HG02642 (cell line): ENCODE measurements around the gene ALG10.
A peak's percentile ranks its signal among the peaks of the same experiment; 100 is the strongest.
"Not testable (repeated sequence)": the region's sequence is repeated elsewhere in the genome, so short reads cannot be mapped to it uniquely, and the experiment has no call there.

Source experiments
- ATAC-seq: cut with Tn5 transposase; IDR thresholded peaks from one replicate; pipeline ENCODE4 v1.9.1; 2021; ENCODE audit warnings: mild to moderate bottlenecking; ENCODE audit not compliant: unreplicated experiment, poor library complexity

Gene ALG10, protein sequence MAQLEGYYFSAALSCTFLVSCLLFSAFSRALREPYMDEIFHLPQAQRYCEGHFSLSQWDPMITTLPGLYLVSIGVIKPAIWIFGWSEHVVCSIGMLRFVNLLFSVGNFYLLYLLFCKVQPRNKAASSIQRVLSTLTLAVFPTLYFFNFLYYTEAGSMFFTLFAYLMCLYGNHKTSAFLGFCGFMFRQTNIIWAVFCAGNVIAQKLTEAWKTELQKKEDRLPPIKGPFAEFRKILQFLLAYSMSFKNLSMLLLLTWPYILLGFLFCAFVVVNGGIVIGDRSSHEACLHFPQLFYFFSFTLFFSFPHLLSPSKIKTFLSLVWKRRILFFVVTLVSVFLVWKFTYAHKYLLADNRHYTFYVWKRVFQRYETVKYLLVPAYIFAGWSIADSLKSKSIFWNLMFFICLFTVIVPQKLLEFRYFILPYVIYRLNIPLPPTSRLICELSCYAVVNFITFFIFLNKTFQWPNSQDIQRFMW

DNA sequence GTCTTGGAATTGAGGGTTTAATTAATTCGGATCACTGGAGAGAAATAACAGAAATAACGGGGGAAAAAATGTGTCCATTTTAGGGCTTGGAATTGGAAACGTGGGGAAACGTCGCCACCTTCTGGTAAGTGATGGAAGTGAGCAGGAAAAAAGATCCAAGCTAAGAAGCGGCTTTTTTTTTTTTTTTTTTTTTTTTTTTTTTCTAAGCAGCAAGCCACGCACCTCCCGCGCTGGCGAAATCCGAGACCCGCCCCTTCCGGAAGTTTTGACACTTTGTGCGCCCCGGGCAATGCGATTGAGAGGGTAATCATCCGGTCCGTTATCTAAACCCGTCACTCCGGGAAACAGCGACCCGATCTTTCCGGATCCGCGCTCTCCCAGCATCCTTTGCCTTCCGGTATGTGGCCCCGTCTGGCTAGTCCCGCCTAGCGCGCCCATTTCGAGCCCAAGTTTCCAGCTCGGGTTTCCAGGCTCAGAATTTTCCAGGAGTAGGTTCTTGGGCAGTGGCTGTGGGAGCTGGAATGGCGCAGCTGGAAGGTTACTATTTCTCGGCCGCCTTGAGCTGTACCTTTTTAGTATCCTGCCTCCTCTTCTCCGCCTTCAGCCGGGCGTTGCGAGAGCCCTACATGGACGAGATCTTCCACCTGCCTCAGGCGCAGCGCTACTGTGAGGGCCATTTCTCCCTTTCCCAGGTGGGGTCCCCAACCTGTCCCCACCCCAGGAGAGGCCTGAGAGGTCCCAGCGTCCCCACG lies at the start of gene ALG10:
TSS of gene ALG10 (plus strand) at position 418 of the 752 bp plus-strand sequence. CDS start at position 522, 104 bp downstream.
- peak; percentile 100 for ATAC-seq

DNA sequence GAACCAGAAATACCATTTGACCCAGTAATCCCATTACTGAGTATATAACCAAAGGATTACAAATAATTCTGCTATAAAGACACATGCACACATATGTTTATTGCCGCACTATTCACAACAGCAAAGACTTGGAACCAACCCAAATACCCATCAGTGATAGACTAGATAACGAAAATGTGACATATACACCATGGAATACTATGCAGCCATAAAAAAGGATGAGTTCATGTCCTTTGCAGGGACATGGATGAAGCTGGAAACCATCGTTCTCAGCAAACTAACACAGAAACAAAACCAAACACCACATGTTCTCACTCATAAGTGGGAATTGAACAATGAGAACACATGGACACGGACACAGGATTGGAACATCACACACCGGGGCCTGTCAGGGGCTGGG lies 49.4 kb upstream of the ALG10 start:
- not testable (repeated sequence) for ATAC-seq

DNA sequence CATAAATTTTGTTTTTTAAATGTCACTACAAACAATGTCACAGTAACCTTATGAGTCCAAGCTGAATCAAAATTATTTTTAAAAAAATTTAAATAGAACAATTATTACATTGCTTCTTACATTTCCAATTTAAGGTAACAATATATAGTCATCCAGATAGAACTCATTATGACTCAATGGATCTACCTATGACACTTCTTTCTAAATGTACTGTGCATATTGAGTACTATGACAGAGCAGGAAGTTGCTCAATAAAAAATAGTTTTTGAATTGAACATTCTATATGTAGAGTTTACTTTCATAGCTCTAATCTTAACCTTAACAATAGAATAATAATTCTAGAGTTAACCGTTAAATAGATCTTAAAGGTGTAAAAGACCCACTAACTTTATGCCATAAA lies 44.4 kb upstream of the ALG10 start:
- ATAC-seq = no peak

- no peak for ATAC-seq
Measured at GRCh38 chr12:33988197-33988805, 34.0 kb upstream of the ALG10 start.

DNA sequence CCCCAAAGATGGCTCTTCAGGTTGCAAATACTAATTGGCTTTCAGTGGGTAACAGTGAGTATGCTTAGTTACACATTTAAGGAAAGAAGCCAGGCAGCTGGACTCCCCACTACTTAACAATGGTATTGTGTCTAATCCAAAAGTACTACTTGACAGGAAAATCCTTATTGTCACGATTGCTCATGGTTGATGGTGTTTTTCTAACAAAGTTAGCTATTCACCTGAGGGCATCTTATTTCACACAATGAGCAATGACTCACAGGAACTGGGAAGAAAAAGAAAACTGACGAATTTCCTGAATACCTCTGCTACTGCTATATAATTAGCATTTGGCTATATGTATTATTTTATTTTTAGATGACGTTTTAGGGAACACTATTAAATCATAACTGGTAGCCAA lies 33.4 kb upstream of the ALG10 start:
- ATAC-seq = no peak

- no peak for ATAC-seq
Measured at GRCh38 chr12:33994857-33995808, 27.2 kb upstream of the ALG10 start.

- ATAC-seq = not testable (repeated sequence)
Measured at GRCh38 chr12:34008835-34009234, 13.5 kb upstream of the ALG10 start.

DNA sequence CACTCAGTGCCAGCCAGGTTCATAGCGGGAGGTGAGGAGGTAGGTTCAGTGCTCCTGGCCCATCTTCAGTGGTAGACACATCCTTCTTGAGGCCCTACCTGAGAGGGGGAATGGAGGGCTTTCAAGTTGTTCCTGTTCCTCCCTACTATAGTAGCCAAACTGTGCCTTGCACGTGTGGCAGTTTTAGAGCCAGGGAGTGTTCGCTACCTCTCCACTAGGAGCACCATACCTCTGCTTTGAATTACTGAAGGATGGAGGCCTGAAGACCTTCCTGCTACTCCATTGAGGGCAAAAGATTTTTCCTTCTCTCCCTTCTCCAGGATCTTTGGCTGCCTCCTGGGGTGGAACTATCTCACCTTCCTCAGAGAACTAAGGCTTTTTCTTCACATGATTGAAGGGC lies 5.9 kb upstream of the ALG10 start:
- ATAC-seq = no peak

DNA sequence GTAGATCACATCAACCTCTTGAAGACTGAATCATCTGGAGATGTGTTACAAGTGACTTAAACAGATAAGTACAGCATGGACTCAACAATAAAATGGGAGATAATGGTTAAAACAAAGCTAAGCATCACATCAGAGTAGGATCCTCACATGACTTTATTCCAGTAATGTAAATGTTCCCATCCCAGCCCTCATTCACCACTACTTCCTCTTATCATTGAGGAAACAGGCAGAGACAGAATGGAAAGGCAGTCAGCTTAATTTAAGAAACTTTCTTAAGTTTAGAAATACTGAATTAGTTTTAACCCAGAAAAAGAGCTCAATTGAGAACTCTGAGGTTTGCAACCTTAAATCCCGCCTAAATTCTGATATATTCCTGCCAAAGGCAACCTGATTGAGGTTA lies 1.2 kb upstream of the ALG10 start:
- ATAC-seq = no peak

GRCh38 chr12:34027661-34028060 lies 5.4 kb downstream of the ALG10 start:
- ATAC-seq = not testable (repeated sequence)

DNA sequence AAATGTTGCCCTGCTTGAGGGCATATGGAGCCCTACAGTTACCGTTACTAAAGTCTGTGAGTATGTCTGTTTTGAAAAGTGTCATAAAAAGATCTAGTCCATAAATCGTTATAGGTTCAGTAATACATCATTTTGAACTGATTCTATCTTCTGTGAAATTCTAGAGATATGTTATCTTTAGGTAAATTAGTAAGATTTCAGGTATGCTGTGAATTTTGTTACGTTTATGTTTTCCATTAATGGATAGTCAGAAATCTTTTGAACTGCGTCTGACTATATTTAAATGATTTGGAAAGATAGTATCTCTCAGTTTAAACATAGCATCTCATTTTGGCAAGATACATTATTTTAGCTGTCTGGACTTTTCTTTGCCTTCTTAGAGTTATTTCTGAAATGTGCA lies 8.3 kb downstream of the ALG10 start:
- no peak for ATAC-seq

- no peak for ATAC-seq
Measured at GRCh38 chr12:34033628-34034296, 11.5 kb downstream of the ALG10 start.

DNA sequence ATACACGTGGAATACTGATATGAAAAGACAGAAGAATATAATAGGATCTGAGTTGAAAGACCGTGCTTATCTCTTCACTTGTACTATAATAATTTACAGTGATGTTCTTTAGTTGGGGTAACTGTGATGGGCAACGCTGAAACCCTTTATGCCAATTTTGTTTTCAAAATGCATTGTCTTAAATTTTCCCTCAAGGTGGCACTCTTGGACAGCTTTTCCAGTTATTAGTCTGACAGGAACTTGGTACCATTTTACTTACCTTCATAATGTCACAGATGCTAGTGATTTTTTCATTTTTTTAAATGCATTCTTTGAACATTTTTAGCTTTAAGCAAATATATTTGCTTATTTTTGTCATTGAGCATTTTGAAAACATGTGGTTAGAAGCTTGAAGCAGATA lies 16.1 kb downstream of the ALG10 start:
- not testable (repeated sequence) for ATAC-seq

DNA sequence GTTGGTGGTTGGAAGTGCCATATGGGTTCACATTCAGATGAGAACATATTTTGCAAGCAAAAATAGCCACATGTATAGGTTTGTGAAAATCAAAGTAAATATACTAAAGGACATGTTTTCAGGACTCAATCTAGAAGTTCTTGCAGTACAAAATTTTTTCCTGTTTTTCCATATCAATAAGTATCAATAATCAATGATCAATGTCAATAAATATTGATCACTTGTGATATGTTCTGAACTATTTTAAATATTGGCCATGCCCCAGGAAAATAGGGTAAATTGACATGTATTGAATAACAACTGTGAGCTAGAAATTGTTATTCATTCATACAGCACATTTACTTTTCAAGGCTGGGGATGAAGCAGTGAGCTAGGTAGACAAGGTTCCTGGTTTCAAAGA lies 24.3 kb downstream of the ALG10 start:
- ATAC-seq = no peak

- not testable (repeated sequence) for ATAC-seq
Measured at GRCh38 chr12:34047855-34048254, 25.6 kb downstream of the ALG10 start.

GRCh38 chr12:34048714-34049113 lies 26.4 kb downstream of the ALG10 start:
- no peak for ATAC-seq

DNA sequence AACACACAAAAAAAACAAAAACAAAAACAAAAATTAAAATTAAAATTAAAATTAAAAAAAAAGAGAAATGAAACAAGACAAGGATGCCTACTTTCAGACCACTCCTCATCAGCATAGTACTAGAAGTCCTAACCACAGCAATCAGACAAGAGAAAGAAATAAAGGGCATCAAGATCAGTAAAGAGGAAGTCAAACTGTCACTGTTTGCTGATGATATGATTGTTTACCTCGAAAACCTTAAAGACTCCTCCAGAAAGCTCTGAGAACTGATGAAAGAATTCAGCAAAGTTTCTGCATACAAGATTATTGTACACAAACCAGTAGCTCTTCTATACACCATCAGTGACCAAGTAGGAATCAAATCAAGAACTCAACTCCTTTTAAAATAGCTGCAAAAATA lies 29.2 kb downstream of the ALG10 start:
- ATAC-seq = no peak

DNA sequence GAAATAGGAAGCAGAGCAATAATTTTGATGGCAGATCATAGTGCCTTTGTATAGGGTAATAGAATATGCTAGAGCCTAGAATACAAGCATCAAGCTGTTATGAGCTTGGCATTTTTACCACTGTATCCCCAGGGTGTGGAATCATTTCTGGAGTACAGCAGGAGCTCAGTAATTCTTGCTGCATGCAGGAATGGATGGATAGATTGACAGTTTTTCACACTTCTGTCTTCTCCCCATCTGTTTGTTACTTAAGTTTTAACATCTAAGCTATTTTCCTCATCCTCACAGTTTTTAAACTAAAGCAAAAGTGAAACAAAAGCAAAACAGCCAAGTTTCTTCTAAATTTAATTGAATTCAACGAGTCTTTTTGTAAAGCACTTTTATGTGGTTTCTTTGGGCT lies 32.6 kb downstream of the ALG10 start:
- ATAC-seq = no peak
